RCC 7860 (cell line): ENCODE data around the gene ATAD1.
A peak's percentile ranks its signal among the peaks of the same experiment; 100 is the strongest.
"Not testable (repeated sequence)": the region's sequence is repeated elsewhere in the genome, so short reads cannot be mapped to it uniquely, and the experiment has no call there.

Source experiments
- DNase-seq: peaks from one replicate; pipeline ENCODE4 v3.0.0-alpha.2; 2015; ENCODE audit warnings: low spot score
- FAIRE-seq: peaks from 2 replicates; lab custom pipeline; 2012; peaks lifted over from hg19 to GRCh38; lab: Jason Lieb, UNC

The ATAD1 gene

GRCh38 chr10:87760195-87760905 is 57.7 kb downstream of the ATAD1 start:
- FAIRE-seq (no peak), DNase-seq (no peak)

GRCh38 chr10:87759551-87759950 is 58.5 kb downstream of the ATAD1 start:
- FAIRE-seq (no peak), DNase-seq (no peak)

- FAIRE-seq = no peak
- no peak for DNase-seq
These were observed 60.3 kb downstream of the ATAD1 start for GRCh38 chr10:87757685-87758084.

- no peak for FAIRE-seq
These were observed 63.8 kb downstream of the ATAD1 start for GRCh38 chr10:87753995-87754866.

GRCh38 chr10:87752566-87752965 is 65.5 kb downstream of the ATAD1 start:
- DNase-seq (peak; percentile 26), FAIRE-seq (peak; percentile 87)

More at GRCh38 chr10:87753995-87754866, 63.8 kb downstream of the ATAD1 start:
- DNase-seq = no peak

- FAIRE-seq = no peak
These were observed 66.8 kb downstream of the ATAD1 start for GRCh38 chr10:87751274-87751673.

GRCh38 chr10:87750817-87751216 is 67.2 kb downstream of the ATAD1 start:
- DNase-seq = no peak
- FAIRE-seq = no peak

More at GRCh38 chr10:87751274-87751673, 66.8 kb downstream of the ATAD1 start:
- no peak for DNase-seq

- no peak for FAIRE-seq
These were observed 67.9 kb downstream of the ATAD1 start for GRCh38 chr10:87750001-87750671.

GRCh38 chr10:87748244-87748643 is 69.8 kb downstream of the ATAD1 start:
- FAIRE-seq, DNase-seq: not testable (repeated sequence)

More at GRCh38 chr10:87750001-87750671, 67.9 kb downstream of the ATAD1 start:
- no peak for DNase-seq

- no peak for FAIRE-seq
- no peak for DNase-seq
These were observed 71.1 kb downstream of the ATAD1 start for GRCh38 chr10:87746911-87747310.

GRCh38 chr10:87744606-87745005 is 73.4 kb downstream of the ATAD1 start:
- FAIRE-seq (no peak), DNase-seq (no peak)

- FAIRE-seq, DNase-seq: not testable (repeated sequence)
These were observed 74.9 kb downstream of the ATAD1 start for GRCh38 chr10:87742992-87743610.

GRCh38 chr10:87740254-87740655 is 77.8 kb downstream of the ATAD1 start:
- FAIRE-seq = peak; percentile 68
- DNase-seq = peak; percentile 8

GRCh38 chr10:87739703-87740102 is 78.3 kb downstream of the ATAD1 start:
- DNase-seq (no peak), FAIRE-seq (no peak)

- FAIRE-seq, DNase-seq: not testable (repeated sequence)
These were observed 79.8 kb downstream of the ATAD1 start for GRCh38 chr10:87738253-87738652.

GRCh38 chr10:87734987-87735827 is 82.8 kb downstream of the ATAD1 start:
- peak; percentile 34 for DNase-seq
- FAIRE-seq = peak; percentile 75

GRCh38 chr10:87733081-87733480 is 84.9 kb downstream of the ATAD1 start:
- FAIRE-seq (no peak), DNase-seq (no peak)

- no peak for FAIRE-seq
- DNase-seq = no peak
These were observed 88.1 kb downstream of the ATAD1 start for GRCh38 chr10:87729940-87730339.

GRCh38 chr10:87724789-87725188 is 93.2 kb downstream of the ATAD1 start:
- no peak for DNase-seq
- no peak for FAIRE-seq

GRCh38 chr10:87723500-87723899 is 94.5 kb downstream of the ATAD1 start:
- FAIRE-seq = no peak

More at GRCh38 chr10:87723500-87723899, 94.5 kb downstream of the ATAD1 start:
- DNase-seq = no peak
